HEK293 (cell line): Measurements from ENCODE around the gene JMJD7.

Experiments used
- CTCF ChIA-PET: fragments of 350-600 bp; formaldehyde crosslinking; extraction: SDS; loops from one replicate; lab custom pipeline; 2021; ENCODE audit warnings: antibody characterized with exemption; lab: Yijun Ruan, JAX
- POLR2A ChIA-PET: fragments of 300-600 bp; formaldehyde crosslinking; extraction: SDS; loops from one replicate; lab custom pipeline; 2020; ENCODE audit warnings: antibody characterized with exemption, inconsistent platforms; lab: Yijun Ruan, JAX
- H3K27ac ChIP-seq: fragments of 200-500 bp; sonication (Bioruptor generic); 2 replicates; pipeline ENCODE4 v1.5.1; 2014; ENCODE audit warnings: low read depth, low read length, control low read depth, inconsistent platforms; ENCODE audit errors: extremely low read depth
- H3K36me3 ChIP-seq, 2 experiments: fragments of 200-500 bp in 1 of 2; sonication (Bioruptor generic) in 1 of 2; 1 replicate in 1 of 2; 2 replicates in 1 of 2; pipeline ENCODE4 v1.5.1; 2014 to 2017; ENCODE audit warnings: inconsistent platforms in 2 of 2, low read length in 2 of 2; ENCODE audit not compliant: control insufficient read depth in 2 of 2, insufficient read depth in 1 of 2
- H3K4me1 ChIP-seq: fragments of 200-500 bp; sonication (Bioruptor generic); 2 replicates; pipeline ENCODE4 v1.5.1; 2014; ENCODE audit warnings: mild to moderate bottlenecking, low read length, inconsistent platforms; ENCODE audit not compliant: control insufficient read depth, insufficient read depth
- H3K4me3 ChIP-seq: 2 replicates; pipeline ENCODE4 v1.5.1; 2011; ENCODE audit warnings: low read depth, mild to moderate bottlenecking, control low read depth, low read length, moderate library complexity
- H3K9me3 ChIP-seq: fragments of 200-500 bp; sonication (Bioruptor generic); 2 replicates; pipeline ENCODE4 v1.5.1; 2014; ENCODE audit warnings: low read depth, low read length, inconsistent platforms; ENCODE audit not compliant: control insufficient read depth, insufficient read depth
- BCL11A ChIP-seq: fragments of 450-650 bp; formaldehyde crosslinking; IDR thresholded peaks from 2 replicates; pipeline ENCODE4 v1.5.1; 2016; ENCODE audit warnings: low read depth, missing biosample characterization, missing genetic modification characterization
- HOXC10 ChIP-seq: sonication (generic); formaldehyde crosslinking; IDR thresholded peaks from 2 replicates; pipeline ENCODE4 v1.8.1; 2023; ENCODE audit warnings: mild to moderate bottlenecking, missing genetic modification reagents
- OVOL3 ChIP-seq: fragments of 450-650 bp; formaldehyde crosslinking; IDR thresholded peaks from 2 replicates; pipeline ENCODE4 v1.5.1; 2016; ENCODE audit warnings: missing biosample characterization, missing genetic modification characterization
- SCRT1 ChIP-seq: fragments of 450-650 bp; formaldehyde crosslinking; IDR thresholded peaks from 2 replicates; pipeline ENCODE4 v1.5.1; 2016; ENCODE audit warnings: missing biosample characterization, missing genetic modification characterization, borderline replicate concordance
- SP3 ChIP-seq: fragments of 450-650 bp; formaldehyde crosslinking; IDR thresholded peaks from 2 replicates; pipeline ENCODE4 v1.5.1; 2016; ENCODE audit warnings: missing biosample characterization, missing genetic modification characterization
- ZBTB21 ChIP-seq: fragments of 450-650 bp; formaldehyde crosslinking; IDR thresholded peaks from 2 replicates; pipeline ENCODE4 v1.5.1; 2017; ENCODE audit warnings: missing biosample characterization, missing genetic modification characterization
- ZBTB44 ChIP-seq: fragments of 450-650 bp; IDR thresholded peaks from 2 replicates; pipeline ENCODE4 v1.5.1; 2018; ENCODE audit warnings: missing biosample characterization, mild to moderate bottlenecking, missing genetic modification characterization
- ZFP3 ChIP-seq: fragments of 450-650 bp; formaldehyde crosslinking; IDR thresholded peaks from 2 replicates; pipeline ENCODE4 v1.5.1; 2016; ENCODE audit warnings: low read depth, missing biosample characterization, missing genetic modification characterization
- ZIC2 ChIP-seq: fragments of 450-650 bp; formaldehyde crosslinking; IDR thresholded peaks from 2 replicates; pipeline ENCODE4 v1.5.1; 2016; ENCODE audit warnings: missing biosample characterization, missing genetic modification characterization
- ZNF112 ChIP-seq: fragments of 450-650 bp; formaldehyde crosslinking; IDR thresholded peaks from 2 replicates; pipeline ENCODE4 v1.5.0; 2017; ENCODE audit warnings: missing biosample characterization, missing genetic modification characterization
- ZNF416 ChIP-seq: fragments of 450-650 bp; formaldehyde crosslinking; IDR thresholded peaks from 2 replicates; pipeline ENCODE4 v1.5.1; 2016; ENCODE audit warnings: missing biosample characterization, missing genetic modification characterization
- ZNF449 ChIP-seq: fragments of 450-650 bp; formaldehyde crosslinking; IDR thresholded peaks from 2 replicates; pipeline ENCODE4 v1.5.1; 2017; ENCODE audit warnings: missing biosample characterization, mild to moderate bottlenecking, missing genetic modification characterization, moderate library complexity
- ZNF48 ChIP-seq: fragments of 450-650 bp; formaldehyde crosslinking; IDR thresholded peaks from 2 replicates; pipeline ENCODE4 v1.5.1; 2016; ENCODE audit warnings: missing biosample characterization, missing genetic modification characterization
- ZNF555 ChIP-seq: fragments of 450-650 bp; formaldehyde crosslinking; conservative IDR thresholded peaks from 2 replicates; pipeline ENCODE4 v1.5.1; 2017; ENCODE audit warnings: missing biosample characterization, mild to moderate bottlenecking, missing genetic modification characterization, inconsistent platforms
- ZNF610 ChIP-seq: fragments of 450-650 bp; formaldehyde crosslinking; IDR thresholded peaks from 2 replicates; pipeline ENCODE4 v1.5.1; 2016; ENCODE audit warnings: missing biosample characterization, missing genetic modification characterization, borderline replicate concordance
- ZNF623 ChIP-seq: fragments of 450-650 bp; formaldehyde crosslinking; IDR thresholded peaks from 2 replicates; pipeline ENCODE4 v1.5.1; 2016; ENCODE audit warnings: missing biosample characterization, missing genetic modification characterization
- ZSCAN16 ChIP-seq: fragments of 450-650 bp; formaldehyde crosslinking; IDR thresholded peaks from 2 replicates; pipeline ENCODE4 v1.5.1; 2016; ENCODE audit warnings: missing biosample characterization, missing genetic modification characterization

Gene JMJD7

GRCh38 chr15:41880156-41880877, 52.4 kb downstream of the JMJD7 start:
- no peak for TF ChIP-seq ZBTB44 (tag by site-specific recombination)
- TF ChIP-seq ZIC2, result peak; percentile 46; the same call in 1 of the 2 replicates
- no peak for TF ChIP-seq HOXC10 (CRISPR knock-in tag)
- Histone ChIP-seq H3K4me1 (no peaks in the 10 kb centered on the region), H3K9me3 (no peaks in the 10 kb centered on the region), H3K36me3 (no peaks in the 10 kb centered on the region), H3K27ac (no peak overlapping the region), H3K4me3 (no peak overlapping the region)
- ChIA-PET POLR2A (interaction anchor here (0.6 kb wide), 1 partner anchor 42 kb away, joined by 3 read pairs; the partner anchor contains the start of gene PLA2G4B), CTCF (no interaction called here)

DNA sequence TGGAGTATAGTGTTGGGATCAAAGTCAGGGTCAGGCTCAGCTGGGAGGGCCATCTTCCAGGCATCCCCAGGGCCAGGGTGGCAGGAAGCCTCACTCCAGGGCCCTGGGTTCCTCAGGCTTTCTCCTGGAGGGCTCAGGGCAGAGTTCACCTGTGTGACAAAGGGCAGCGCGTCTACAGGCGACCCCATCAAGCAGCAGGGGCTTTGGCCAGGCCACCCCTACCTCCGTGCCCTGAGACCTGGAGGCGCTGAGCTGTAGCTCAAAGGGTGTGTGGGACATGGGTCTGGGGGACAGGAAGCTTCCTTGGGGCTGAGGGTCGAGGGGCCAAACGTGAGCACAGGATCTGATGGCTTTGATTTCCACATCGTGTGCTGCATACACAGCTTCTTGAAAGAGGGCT, 53.2 kb downstream of the JMJD7 start:
- no peak for TF ChIP-seq ZBTB21
- TF ChIP-seq ZSCAN16, result no peak
- no peak for TF ChIP-seq ZNF416
- TF ChIP-seq ZNF449, result no peak
- no peak for TF ChIP-seq OVOL3 (tag by site-specific recombination)
- no peak for TF ChIP-seq ZNF112 (tag by site-specific recombination)
- no peak for TF ChIP-seq BCL11A (tag by site-specific recombination)
- TF ChIP-seq SCRT1, result no peak
- no peak for TF ChIP-seq ZNF555
- TF ChIP-seq ZNF48 (tag by site-specific recombination), result no peak
- ChIA-PET CTCF (interaction anchor here (0.7 kb wide), 1 partner anchor 9 kb away, joined by 4 read pairs; no protein-coding TSS in a partner anchor), POLR2A (no interaction called here)
- Histone ChIP-seq H3K4me3 (no peak overlapping the region), H3K27ac (no peak overlapping the region), H3K9me3 (no peaks in the 10 kb centered on the region), H3K4me1 (no peaks in the 10 kb centered on the region), H3K36me3 (no peaks in the 10 kb centered on the region)

DNA sequence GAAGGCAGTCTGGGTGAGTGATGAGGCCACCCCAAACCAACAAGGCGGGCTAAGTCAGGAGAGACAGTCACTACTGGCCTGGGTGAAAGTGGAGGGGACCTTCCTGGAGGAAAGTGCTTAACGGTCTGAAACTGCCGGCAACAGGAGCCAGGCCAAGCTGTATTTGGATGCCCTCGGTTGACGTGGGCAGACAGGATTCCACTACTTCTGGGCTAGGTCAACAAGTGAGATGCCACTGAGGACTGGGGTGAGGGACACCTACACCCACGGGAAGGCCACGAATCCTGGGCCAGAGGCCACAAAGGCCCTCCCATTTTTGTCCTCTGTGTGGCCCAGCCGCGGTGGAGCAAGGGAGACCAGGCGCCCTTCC, 53.6 kb downstream of the JMJD7 start:
- H3K4me3 ChIP-seq, result no peak overlapping the region
- no peaks in the 10 kb centered on the region for H3K9me3 ChIP-seq
- H3K4me1 ChIP-seq, result no peaks in the 10 kb centered on the region
- H3K36me3 ChIP-seq, result no peaks in the 10 kb centered on the region
- ChIA-PET CTCF (interaction anchor here (0.7 kb wide), 1 partner anchor 10 kb away, joined by 4 read pairs; no protein-coding TSS in a partner anchor), POLR2A (no interaction called here)
- TF ChIP-seq SP3 (tag by site-specific recombination) (no peak), ZNF623 (no peak), ZFP3 (tag by site-specific recombination) (no peak), ZNF449 (no peak), ZNF610 (tag by site-specific recombination) (no peak)
- H3K27ac ChIP-seq, result no peak overlapping the region
